Left colon (tissue), 2 donors: ENCODE results near the gene SYNGR2. TPM values are rescaled to one million over a fixed set of nuclear protein-coding genes. Genes with fewer than 3 reads are reported as not detected.

Source experiments
- ATAC-seq: fragments of 200-7000 bp; cut with Tn5 transposase; one replicate; pipeline ENCODE4 v1.9.1; 2020; ENCODE audit warnings: mild to moderate bottlenecking, moderate library complexity
- DNase-seq, 2 donors: peaks; one replicate each; pipeline ENCODE4 v3.0.0-alpha.2; 2020
- intact Hi-C, 2 donors: fragments of 100-400 bp; cut with DNase I in 1 of 2; cut with micrococcal nuclease in 1 of 2; formaldehyde crosslinking; loops; one replicate each; pipeline versions ENCODE4 v1.11.2 to v1.14.0; 2022; cut with DNase I, micrococcal nuclease
- total RNA-seq, 2 donors: library from RNA; stranded (reverse); fragmentation: NEBNext Ultra II Directional; extraction: Animal tissue kit (Norgen Biotek cat#: 25700); gene quantifications; one replicate each; pipeline ENCODE4 v1.2.1, GENCODE V29; 2021
- donor health status: DM: no; HTN: no; CAD: no.
- donor health status: DM: yes; HTN: yes; CAD: no.

Gene SYNGR2
- total RNA-seq, 2 donors from 2014 or later = 173 to 188 TPM

DNA sequence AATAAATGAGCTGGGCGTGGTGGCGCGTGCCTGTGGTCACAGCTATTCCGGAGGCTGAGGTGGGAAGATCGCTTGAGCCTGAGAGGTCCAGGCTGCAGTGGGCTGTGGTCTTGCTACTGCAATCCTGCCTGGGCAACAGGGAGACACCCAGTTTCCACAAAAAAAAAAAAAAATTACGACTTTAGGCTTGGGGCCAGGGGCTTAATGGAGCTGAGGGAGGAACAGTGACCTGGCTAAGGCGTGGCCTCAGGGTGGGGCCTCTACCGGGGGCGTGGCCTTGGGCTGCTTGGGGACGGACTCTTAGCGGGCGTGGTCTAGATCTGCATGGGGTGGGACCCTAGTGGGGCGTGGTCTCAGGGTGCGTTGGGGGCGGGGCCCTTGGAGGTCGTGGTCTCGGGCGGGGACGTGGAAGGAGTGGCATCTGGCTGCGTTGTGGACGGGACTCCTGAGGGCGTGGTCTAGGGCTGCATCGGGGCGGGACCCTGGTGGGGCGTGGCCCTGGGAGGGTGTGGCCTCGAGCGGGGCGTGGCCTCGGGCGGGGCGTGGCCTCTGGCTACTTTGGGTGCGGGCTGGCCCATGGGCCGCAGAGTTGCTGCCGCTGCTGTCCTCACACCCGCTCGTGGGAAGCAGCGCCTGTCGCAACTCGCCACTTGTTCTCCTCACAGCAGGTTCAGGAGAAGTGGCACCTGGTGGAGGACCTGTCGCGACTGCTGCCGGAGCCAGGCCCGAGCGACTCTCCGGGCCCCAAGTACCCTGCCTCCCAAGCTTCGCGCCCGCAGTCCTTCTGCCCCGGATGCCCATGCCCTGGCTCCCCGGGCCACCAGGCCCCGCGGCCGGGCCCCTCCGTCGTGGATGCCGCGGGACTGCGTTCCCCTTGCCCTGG is 28.0 kb upstream of the SYNGR2 start:
- intact Hi-C loops = no loop called here
- peak; percentile 76 for ATAC-seq
- peak; percentile 98 to 99 for DNase-seq

DNA sequence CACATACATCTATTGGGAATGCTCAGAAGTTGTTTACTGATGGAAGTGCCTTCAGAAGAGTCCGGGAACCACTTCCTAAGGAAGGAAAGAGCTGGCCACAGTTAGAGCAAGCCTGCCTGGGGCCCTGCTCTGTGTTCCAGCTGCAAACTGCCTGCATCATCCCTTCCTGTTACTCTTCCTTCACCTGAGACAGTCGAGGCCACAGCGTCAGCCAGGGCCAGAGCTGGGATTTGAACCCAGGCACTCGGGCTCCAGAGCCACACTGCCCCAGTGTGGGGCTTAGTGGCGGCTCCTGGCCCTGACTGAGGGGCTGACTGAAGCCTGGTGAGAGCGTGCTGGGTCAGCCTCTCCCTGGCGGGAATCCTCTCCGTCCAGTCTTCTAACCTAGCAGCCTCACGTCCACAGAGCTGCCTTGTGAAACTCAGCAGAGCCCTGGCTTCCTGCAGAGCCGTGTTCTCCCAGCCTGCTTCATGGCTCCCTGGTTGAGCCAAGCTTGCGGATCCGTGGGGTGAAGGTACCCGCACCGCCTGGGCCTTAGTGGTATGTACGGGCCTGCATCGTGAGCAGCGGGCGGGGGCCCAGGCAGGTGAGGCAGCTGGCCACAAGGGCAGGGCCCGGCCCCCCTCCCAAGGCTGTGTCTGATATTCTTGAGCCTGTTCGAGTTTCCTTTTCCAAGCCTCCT is 26.8 kb upstream of the SYNGR2 start:
- ATAC-seq (no peak), DNase-seq (no peak)
- intact Hi-C loops = no loop called here

DNA sequence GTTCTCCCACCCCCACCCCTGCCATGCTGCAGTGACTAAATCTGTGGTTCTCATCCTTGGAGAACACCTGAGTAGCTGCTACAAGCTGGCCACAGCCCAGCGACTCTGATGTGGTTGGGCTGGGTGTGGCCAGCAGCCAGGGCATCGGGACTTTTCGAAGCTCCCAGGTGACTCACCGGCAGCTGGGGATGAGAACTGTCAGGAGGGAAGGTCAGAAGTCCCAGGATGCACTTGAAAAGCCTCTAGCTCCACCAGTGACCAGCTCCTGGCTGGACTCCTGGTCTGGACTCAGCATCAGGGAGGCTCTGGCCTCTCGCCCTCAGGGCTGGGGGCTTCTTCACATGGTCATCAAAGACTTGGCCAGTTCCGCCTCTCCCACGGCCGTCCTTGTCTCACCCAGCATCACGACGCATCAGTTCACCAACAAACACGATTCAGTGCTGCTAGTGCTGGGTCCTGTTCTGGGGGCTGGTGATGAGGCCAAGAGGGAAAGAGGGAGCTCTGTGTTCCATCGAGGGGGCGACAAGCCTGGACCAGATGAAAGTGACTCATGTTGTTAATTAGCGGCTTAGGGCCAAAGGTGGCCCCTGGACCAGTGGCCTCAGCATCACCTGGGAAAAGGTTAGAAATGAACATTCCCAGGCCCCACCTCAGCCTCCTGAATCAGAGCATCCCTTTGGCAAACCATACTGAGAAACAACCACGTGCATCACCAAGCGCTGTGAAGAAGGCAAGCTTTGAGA is 26.1 kb upstream of the SYNGR2 start:
- ATAC-seq (peak; percentile 48), DNase-seq (peak; percentile 75 to 89)
- intact Hi-C loops = no loop called here

DNA sequence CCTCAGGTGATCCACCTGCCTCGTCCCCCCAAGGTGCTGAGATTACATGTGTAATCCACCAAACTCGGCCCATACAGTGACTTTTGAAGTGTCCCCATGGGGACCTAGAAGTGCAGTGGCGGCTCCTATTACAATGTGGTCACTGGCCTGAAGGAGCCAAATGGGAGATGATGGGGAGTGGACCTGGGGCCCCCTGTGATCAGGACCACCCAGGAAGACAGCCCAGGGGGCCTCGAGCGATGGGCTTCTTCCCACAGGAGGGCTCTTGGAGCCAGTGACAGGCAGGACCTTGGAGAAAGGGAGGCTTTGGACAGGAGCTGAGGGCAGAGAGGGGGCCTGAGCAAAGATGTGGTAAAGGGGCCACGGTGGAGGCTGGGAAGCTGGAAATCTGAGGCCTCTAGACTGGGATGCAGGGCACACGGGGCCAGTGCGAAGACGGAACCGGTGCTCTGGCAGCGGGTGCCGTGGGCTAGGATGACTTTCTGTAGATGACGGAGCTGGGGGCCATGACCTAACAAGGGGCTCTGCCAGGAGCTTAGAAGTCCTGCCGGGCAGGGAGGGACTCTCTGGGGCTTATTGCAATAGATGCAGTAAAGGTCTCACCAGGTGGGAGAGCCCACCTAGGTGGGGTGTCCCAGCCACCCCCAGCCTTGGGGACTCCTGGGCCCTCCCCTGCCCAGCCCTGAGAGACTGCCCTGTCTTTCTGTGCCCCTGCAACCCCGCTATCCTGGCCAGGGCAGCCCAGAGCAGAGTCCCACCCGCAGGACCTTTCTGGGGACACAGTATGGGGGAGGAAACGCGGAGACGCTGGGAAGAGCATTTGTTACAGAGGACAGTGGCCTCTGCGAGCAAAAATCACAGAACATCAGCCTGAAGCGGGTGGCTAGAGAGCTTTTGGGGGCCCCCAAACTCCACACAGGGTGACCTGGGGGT is 24.9 kb upstream of the SYNGR2 start:
- no peak for DNase-seq
- no peak for ATAC-seq
- intact Hi-C loops = no loop called here

DNA sequence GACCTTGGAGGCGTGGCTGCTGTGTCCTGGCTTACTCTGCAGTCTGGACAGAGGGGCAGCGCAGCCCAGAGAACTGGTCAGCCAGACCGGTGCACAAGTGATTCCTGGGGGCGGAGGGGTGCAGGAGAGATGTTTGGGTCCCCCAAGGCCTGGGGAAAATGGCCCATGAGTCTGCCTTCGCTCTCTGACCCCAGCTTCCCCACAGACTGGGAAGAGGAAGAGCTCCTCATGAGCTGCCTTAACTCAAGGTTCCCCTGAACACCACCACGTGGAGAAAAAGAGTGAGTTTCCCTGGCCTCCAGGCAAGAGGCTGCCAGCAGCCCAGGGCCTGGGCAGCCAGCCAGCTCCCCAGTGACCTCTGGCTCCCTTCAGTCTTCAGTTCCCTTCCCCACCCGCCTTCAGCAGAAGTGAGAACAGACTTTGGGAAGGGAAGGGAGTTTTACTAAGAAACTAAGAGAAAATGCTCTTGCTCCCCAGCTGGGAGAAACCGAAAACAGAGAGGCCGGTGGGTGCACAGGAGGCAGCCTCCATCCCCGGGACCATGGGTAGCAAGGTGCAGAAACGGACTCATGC is 24.1 kb upstream of the SYNGR2 start:
- intact Hi-C loops = no loop called here
- peak; percentile 38 for ATAC-seq
- peak; percentile 83 to 87 for DNase-seq

DNA sequence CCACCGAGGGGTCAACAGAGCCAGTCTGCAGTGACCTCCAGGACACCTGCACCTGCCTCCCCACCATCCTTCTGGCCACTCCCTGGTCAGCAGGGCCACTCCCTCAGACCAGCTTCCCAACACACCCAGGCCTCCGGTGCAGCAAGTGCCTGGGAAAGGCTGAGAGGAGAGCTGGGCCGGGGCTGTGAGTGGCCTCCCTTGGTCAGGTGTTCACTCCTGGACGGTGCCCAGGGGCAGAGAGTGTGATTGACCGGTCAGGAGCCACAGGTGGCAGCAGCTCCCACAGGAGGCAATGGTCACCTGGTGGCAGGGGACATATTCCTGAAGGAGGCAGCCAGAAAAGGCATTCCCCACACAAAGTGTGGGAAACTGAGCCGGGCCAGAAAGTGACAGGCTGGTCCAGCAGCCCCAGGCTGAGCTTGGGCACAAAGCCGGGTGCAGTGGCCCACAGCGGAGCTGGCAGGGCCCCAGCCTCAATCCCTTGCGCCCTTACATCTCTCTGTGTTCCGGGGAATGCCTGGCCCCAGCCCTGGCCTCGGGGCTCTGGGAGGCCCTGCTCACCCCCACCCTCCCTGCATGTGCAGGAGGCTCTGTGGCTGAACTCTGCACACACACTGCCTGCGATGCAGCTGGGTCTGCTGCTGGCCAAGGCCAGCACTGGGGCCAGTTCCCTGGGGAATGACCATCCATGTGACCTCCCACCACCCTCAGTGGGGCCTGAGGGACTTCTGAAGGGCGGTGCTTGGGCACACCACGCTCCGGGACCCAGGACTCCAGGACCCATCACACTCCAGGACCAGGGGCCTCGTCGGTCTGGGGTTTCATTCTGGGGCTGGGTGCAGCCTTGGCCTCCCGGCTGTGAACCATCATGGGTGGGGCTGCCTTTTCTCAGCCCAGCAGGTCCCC is 23.4 kb upstream of the SYNGR2 start:
- DNase-seq (peak; percentile 66 to 79), ATAC-seq (peak; percentile 40)
- intact Hi-C loops = no loop called here

DNA sequence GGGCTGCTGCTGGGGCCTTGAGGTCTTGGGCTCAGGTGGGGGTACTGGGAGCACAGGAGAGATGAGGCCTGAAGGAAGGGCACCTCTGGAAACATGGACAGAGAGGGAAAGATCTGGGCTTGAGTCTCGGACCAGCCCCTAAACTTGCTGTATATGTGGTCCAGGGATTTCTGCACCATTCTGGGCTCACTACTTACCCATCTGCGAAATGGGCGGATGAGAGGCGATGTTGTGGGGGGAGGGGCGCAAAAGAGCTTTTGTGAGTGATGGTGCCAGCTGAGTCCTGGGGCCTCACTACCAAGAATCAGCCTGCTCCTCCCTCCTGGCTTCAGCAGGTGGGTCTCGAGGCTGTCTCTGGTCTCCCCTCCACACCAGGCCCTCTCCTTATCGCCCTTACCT is 21.9 kb upstream of the SYNGR2 start:
- intact Hi-C loops = no loop called here
- ATAC-seq = no peak
- no peak for DNase-seq

DNA sequence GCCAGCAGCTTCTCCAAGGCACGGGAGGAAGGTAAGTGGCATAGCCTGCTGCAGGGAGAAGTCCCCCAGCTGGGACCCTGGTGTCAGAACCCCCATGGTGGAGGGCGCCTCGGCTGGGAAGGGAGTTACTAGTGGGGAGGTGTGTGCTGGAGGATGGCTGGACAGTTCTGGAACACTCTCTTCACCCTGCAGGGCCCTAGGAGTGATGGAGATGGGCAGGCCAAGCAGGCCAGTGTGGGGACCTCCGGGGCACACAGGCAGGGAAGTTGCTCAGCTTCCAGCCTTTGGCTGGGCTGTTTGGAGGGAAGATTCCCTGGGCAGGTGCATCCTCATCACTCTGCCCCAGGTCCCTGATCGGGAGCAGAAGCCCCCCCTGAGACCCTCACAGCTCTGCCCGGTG is 21.5 kb upstream of the SYNGR2 start:
- no peak for ATAC-seq
- no peak for DNase-seq
- intact Hi-C loops = no loop called here

DNA sequence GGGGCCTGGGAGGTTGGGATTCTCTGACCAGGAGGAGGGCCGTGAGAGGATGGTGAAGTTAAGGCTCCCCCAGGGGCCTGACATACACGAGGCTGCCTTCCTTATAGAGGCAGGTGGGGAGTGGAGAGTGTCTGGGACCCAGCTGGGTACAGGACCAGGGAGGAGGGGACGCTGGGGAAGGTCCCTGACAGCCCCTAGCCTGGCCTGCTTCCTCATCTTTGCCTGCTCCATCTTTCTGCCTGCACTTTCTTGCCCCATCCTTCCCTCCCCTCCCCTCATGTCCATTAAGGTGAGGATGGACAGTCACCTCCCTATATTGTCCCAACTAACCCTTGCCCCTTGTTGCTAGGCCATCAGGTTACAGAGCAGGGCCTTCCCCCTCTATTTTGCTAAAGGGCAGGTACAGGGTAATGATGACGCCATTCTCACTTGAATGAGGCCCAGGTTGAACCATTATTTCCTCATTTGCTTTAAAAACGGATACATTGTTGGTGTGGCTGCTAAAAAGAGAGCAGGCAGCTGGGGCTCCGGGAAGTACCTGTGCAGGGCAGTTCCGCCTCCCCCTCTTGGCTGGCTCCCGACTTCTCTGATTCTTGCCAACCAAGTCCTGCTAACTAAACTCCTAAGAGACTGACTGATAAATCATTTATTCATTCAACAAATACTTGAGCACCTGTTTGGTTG is 20.9 kb upstream of the SYNGR2 start:
- DNase-seq (peak in 1 of 2 donors; percentile 75), ATAC-seq (peak; percentile 19)
- intact Hi-C loops = no loop called here

DNA sequence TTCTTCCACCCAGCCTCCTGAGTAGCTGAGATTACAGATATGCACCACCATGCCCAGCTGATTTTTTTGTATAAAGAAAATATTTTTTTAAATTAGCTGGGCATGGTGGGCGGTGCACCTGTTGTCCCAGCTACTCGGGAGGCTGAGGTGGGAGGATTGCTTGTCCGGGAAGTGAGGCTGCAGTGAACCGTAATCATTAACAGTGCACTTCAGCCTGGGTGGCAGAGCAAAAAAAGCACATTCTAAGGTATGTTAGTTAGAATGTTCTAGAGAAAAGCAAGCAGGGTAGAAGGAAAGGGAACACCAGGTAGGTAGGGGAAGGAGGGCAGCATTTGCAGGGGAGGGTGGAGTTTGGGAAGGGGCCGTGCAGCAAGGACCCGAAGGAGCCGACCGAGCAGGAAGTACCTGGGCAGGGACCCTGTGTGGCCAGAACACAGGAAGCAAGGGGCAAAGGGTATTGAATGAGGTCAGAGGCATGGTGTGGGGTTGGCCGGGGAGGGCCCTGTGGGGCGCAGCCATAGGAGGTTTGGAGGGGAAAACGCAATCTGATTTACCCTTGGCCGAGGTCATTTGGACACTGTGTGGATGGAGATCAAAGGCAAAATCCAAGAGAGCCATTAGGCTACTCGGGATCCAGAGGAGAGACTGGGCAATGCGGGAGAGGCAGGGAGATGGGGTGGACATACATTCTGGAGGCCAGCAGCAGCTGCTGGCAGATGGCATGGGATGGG is 19.9 kb upstream of the SYNGR2 start:
- intact Hi-C loops = no loop called here
- no peak for DNase-seq

DNA sequence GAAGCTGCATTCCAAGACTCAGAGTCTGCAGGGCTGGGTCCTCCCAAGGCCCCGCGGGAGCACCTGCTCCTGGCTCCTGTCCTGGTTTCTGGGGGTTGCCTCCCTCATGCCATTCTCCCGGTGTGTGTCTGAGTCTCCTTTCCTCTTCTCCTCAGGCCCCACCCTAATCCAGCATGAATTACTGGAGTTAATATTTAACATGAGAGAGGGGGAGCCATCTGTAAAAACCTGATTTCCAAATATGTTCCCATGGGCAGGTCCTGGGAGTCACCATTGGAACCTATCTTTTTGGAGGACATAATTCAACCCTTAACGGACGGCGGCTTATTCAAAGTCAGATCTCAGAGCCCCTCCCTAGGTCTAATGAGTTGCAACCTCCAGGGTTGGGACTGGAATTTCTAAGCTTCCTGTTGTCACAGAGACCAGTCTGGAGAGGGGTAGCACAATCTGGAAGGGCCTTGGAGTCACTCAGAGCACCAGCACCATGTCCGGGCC is 16.8 kb upstream of the SYNGR2 start:
- intact Hi-C loops = no loop called here
- peak in 1 of 2 donors; percentile 82 for DNase-seq
- peak; percentile 80 for ATAC-seq

More for the DNA sequence above, 19.9 kb upstream of the SYNGR2 start:
- ATAC-seq = no peak

DNA sequence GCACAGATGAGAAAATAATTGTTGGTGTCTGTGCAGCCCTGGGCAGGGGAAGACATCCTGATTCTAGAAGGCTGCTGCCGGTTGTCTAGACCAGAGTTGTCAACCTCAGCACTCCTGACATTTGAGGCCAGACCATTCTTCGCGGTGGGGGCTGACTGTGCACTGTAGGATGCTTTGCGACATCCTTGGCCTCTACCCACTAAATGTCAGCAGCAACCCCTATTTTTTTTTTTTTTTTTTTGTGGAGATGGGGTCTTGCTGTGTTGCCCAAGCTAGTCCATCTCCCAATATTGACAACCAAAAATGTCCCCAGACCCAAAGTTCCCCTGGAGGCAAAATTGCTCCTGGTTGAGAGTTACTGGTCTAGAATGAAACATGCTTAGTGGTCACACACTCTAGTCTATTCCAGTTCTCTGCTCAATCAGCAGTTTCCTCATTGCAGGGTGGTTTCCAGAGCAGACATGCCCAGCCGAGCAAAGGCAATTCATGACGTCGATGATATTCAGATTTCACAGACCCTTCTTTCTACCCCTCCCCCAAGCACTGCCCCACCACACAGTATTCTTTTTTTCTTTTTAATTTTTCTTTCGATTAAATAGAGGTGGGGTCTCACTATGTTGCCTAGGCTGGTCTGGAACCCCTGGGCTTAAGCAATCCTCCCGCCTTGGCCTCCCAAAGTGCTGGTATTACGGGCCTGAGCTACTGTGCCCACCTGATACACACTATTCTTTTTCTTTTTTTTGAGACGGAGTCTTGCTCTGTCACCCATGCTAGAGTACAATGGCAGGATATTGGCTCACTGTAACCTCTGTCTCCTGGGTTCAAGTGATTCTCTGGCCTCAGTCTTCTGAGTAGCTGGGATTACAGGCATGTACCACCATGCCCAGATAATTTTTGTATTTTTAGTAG is 13.2 kb upstream of the SYNGR2 start:
- DNase-seq (no peak), ATAC-seq (peak; percentile 68)
- intact Hi-C loops = no loop called here

DNA sequence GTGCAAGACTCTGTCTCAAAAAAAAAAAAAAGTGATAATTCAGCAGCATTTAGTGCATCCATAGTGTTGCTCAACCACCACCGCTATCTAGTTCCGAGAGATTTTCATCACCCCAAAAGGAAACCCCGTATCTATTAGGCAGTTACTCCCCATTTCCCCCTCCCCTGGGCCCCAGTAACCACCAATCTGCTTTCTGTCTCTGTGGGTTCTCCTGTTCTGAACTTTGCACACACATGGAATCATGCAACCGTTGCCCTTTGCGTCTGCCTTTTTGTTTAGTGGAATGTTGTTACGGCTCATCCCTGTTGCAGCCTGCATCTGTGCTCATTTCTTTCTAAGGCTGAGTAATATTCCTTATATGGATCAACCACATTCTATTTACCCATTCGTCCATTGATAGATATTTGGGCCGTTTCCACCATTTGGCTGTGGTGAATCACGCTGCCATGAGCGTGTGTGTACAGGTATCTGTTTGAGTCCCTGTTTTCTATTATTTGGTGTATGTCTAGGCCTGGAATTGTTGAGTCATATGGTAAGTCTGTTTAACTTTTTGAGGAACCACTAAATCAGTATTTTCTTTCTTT is 8.7 kb upstream of the SYNGR2 start:
- no peak for DNase-seq
- no peak for ATAC-seq
- intact Hi-C loops = no loop called here

DNA sequence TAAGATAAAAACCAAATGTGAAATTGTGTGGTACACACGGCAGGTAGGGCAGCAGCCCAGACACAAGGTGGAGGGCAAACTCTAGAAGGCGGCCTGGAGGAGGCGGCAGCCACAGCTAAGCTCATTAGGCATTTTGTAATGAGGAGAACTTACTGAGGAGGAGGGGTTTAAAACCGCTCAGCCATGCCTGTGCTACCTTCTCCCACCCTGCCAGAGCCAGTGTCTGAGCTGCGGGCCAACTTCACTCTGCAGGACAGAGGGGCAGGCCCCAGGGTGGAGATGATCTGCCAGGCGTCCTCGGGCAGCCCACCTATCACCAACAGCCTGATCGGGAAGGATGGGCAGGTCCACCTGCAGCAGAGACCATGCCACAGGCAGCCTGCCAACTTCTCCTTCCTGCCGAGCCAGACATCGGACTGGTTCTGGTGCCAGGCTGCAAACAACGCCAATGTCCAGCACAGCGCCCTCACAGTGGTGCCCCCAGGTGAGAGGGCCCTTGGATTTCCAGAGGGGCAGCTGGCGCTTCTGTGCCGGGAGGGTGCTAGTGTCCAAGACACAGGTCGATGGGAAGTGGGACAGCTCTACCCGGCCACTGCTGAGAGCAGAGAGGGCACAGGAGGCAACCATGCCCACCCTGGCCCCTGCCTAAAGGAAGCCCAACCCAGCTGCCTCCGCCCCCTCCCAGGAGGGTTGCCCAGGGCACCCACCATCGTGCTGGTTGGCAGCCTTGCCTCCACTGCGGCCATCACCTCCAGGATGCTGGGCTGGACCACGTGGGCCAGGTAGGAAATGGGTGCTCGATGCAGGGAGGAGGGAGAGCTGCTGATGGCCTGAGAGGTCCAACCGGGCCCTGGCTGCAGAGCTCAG is 4.3 kb upstream of the SYNGR2 start:
- intact Hi-C loops = no loop called here
- no peak for ATAC-seq
- DNase-seq = no peak
